Measurements from ENCODE around the gene SUCNR1. TPM values are rescaled to one million over a fixed set of nuclear protein-coding genes. Genes with fewer than 3 reads are reported as not detected.

SUCNR1 gene
- total and polyA plus RNA-seq, 2 of the 13 experiments (the other 11 are each of a cell fraction or from before 2014, with no cell fraction given): 0.03 TPM; not detected in 1

DNA sequence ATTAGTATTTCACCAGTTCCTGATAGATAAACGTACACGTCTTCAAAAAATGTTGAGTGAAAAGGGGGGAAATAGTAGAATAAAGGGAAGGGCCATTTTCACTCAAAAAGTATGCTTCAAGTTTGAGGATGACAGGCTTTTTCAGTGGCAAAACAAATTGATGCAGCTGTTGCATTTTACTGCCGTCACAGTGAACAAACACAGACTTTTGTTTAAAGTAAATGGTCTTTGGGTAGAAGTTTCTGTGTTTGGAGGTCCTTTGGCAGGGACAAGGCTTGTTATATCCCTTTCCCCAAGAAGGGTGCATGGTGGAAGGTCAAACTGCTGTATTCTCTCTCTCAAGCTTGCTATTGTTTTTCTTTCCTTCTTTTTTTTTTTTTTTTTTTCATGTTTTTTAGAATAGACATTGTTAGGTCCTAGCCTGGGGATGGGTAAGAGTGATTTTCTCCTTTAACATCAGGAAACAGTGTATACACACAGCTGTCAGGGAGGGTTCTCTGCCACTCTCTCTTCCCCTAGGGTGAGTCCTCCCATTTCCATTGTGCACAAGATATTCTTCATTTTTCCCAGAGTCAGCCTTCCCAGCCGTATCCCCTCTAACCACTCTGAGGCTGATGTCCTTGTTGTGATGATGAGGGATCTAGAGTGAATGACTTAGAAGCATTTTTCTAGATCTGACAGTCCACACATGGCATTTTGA is 6.6 kb upstream of the SUCNR1 start:
- H3K4me2 ChIP-seq (ENCODE audit: low read depth, low read length): no peak overlapping the region
- H3K27me3 ChIP-seq (ENCODE audit: control insufficient read depth in 1 of 2, insufficient read depth in 2 of 2, low read length in 2 of 2): no peaks in the 10 kb centered on the region; a peak in 1 of 5 replicates
- no peaks in the 10 kb centered on the region for H3K9me3 ChIP-seq (ENCODE audit: low read length)
- in situ Hi-C loops (cut with HindIII; ENCODE audit: extremely low pct_ligation_motif_present, low pct_unique_long_range_greater_than_20kb) (no loop called here), intact Hi-C loops (cut with micrococcal nuclease; ENCODE audit: unreplicated experiment) (no loop called here)
- DNase-seq (ENCODE audit: low spot score) (no peak), FAIRE-seq (no peak), ATAC-seq (no peak)
- H3K36me3 ChIP-seq (replicated peaks in 1 of 2; ENCODE audit: control insufficient read depth in 1 of 2, insufficient read depth in 2 of 2, low read length in 2 of 2): no peaks in the 10 kb centered on the region
- no peaks in the 10 kb centered on the region for H4K20me1 ChIP-seq (ENCODE audit: insufficient read depth, low read length)
- no peak overlapping the region for H3K27ac ChIP-seq (ENCODE audit: extremely low read length, insufficient read depth, low read length)
- H3K4me1 ChIP-seq (ENCODE audit: insufficient read depth, low read length): no peaks in the 10 kb centered on the region
- no peak overlapping the region for H3K9ac ChIP-seq (ENCODE audit: insufficient read depth, low read depth, low read length)
- ChIA-PET POLR2A (no interaction called here), CTCF (ENCODE audit: low intra/inter-chr PET ratio, low total read pairs) (no interaction called here)
- 5% methylated on average over 4 of the region's 4 CpGs for WGBS (ENCODE audit: low lambda C conversion rate)
- BruUV-seq (replicated peaks): no TSS peak
- no peak overlapping the region for H3K4me3 ChIP-seq (replicated peaks in 1 of 3; ENCODE audit: insufficient read depth in 1 of 3, low read depth in 2 of 3, low read length in 3 of 3)
- H3K79me2 ChIP-seq (ENCODE audit: insufficient read depth, low read length): no peaks in the 10 kb centered on the region
- TF ChIP-seq, protein P1, sequence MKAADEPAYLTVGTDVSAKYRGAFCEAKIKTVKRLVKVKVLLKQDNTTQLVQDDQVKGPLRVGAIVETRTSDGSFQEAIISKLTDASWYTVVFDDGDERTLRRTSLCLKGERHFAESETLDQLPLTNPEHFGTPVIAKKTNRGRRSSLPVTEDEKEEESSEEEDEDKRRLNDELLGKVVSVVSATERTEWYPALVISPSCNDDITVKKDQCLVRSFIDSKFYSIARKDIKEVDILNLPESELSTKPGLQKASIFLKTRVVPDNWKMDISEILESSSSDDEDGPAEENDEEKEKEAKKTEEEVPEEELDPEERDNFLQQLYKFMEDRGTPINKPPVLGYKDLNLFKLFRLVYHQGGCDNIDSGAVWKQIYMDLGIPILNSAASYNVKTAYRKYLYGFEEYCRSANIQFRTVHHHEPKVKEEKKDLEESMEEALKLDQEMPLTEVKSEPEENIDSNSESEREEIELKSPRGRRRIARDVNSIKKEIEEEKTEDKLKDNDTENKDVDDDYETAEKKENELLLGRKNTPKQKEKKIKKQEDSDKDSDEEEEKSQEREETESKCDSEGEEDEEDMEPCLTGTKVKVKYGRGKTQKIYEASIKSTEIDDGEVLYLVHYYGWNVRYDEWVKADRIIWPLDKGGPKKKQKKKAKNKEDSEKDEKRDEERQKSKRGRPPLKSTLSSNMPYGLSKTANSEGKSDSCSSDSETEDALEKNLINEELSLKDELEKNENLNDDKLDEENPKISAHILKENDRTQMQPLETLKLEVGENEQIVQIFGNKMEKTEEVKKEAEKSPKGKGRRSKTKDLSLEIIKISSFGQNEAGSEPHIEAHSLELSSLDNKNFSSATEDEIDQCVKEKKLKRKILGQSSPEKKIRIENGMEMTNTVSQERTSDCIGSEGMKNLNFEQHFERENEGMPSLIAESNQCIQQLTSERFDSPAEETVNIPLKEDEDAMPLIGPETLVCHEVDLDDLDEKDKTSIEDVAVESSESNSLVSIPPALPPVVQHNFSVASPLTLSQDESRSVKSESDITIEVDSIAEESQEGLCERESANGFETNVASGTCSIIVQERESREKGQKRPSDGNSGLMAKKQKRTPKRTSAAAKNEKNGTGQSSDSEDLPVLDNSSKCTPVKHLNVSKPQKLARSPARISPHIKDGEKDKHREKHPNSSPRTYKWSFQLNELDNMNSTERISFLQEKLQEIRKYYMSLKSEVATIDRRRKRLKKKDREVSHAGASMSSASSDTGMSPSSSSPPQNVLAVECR (CRISPR knock-in tag; IDR thresholded peaks at IDR 0.05; ENCODE audit: borderline replicate concordance): no peak
- no peak for TF ChIP-seq ZNF570 (CRISPR knock-in tag; IDR thresholded peaks at IDR 0.05; ENCODE audit: borderline replicate concordance)
- TF ChIP-seq ZNF3 (CRISPR knock-in tag; IDR thresholded peaks at IDR 0.05): no peak
- TF ChIP-seq, protein P2, sequence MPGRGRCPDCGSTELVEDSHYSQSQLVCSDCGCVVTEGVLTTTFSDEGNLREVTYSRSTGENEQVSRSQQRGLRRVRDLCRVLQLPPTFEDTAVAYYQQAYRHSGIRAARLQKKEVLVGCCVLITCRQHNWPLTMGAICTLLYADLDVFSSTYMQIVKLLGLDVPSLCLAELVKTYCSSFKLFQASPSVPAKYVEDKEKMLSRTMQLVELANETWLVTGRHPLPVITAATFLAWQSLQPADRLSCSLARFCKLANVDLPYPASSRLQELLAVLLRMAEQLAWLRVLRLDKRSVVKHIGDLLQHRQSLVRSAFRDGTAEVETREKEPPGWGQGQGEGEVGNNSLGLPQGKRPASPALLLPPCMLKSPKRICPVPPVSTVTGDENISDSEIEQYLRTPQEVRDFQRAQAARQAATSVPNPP (CRISPR knock-in tag; IDR thresholded peaks at IDR 0.05): no peak
- no peak for TF ChIP-seq SMARCE1 (IDR thresholded peaks at IDR 0.05; ENCODE audit: borderline replicate concordance)
- H2AFZ ChIP-seq (ENCODE audit: low read length): no peak overlapping the region
